PFSK-1 (cell line): Measurements from ENCODE around the gene ACTN1.

Experiments
- FOXP2 ChIP-seq: optimal IDR thresholded peaks from 2 replicates; pipeline ENCODE3; 2011; ENCODE audit warnings: borderline replicate concordance, control low read depth, inconsistent platforms; ENCODE audit not compliant: insufficient read depth; ENCODE audit errors: extremely low read length, extremely low read depth
- SIN3A ChIP-seq: IDR thresholded peaks from 2 replicates; pipeline ENCODE4 v1.6.1; 2012; ENCODE audit warnings: mild to moderate bottlenecking, low read length, moderate library complexity, borderline replicate concordance; ENCODE audit not compliant: insufficient read depth
- TAF1 ChIP-seq: IDR thresholded peaks from 2 replicates; pipeline ENCODE4 v1.6.1; 2012; ENCODE audit warnings: low read length, control low read depth, borderline replicate concordance; ENCODE audit not compliant: insufficient read depth

GRCh38 chr14:68921049-68921448 lies 58.1 kb downstream of the ACTN1 start:
- TF ChIP-seq SIN3A: no peak
- no peak for TF ChIP-seq FOXP2
- TF ChIP-seq TAF1: no peak
